ENCODE results near the gene PIK3R6. TPM values are rescaled to one million over a fixed set of nuclear protein-coding genes. Genes with fewer than 3 reads are reported as not detected.

Gene PIK3R6
- total RNA-seq, 4 donors from 2014 or later = 0.55 to 1.4 TPM; not detected in 2

DNA sequence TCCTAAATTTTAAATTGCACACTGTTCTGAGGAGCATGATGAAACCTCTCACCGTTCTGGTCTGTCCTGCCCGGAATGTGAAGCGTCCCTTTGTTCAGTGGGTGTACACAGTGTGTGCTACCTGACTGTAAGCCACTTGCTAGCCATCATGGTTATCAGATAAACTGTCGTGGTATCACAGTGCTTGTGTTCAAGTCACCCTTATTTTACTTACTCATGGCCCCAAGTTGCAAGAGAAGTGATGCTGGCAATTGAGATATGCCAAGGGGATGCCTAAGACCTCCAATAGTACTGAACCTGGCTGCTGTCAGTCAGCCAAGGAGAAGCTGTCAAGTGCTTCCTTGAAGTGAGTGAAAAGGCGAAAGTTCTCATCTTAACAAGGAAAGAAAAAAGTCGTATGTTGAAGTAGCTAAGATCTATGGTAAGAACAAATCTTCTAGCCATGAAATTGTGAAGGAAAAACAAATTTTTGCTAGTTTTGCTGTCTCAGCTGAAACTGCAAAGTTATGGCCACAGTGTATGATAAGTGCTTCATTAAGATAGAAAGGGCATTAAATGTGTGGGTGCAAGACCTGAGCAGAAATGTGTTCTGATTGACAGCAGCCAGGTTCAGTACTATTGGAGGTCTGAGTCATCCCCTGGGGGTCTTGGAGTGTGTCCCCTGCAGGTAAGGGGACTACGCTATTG, 5.8 kb downstream of the PIK3R6 start:
- peaks cover 3% of the 10 kb centered on the region for H3K27me3 ChIP-seq
- no peak overlapping the region for H3K4me3 ChIP-seq
- no peaks in the 10 kb centered on the region for H3K4me1 ChIP-seq
- DNase-seq = no peak
- intact Hi-C loops (cut with DNase I; ENCODE audit: low total_unique reads) (no loop called here), in situ Hi-C loops (cut with MboI; ENCODE audit: low pct_ligation_motif_present in 1 of 4, low pct_unique_long_range_greater_than_20kb in 1 of 4, low sequenced_read_pairs in 3 of 4) (no loop called here)
- no peaks in the 10 kb centered on the region for H3K9me3 ChIP-seq
- H3K27ac ChIP-seq = no peak overlapping the region
- no peak for TF ChIP-seq POLR2A (IDR thresholded peaks at IDR 0.05)
- no peak for TF ChIP-seq POLR2AphosphoS5 (IDR thresholded peaks at IDR 0.05)
- no peak for TF ChIP-seq EP300 (IDR thresholded peaks at IDR 0.05; ENCODE audit: low read depth)
- TF ChIP-seq, protein P1, sequence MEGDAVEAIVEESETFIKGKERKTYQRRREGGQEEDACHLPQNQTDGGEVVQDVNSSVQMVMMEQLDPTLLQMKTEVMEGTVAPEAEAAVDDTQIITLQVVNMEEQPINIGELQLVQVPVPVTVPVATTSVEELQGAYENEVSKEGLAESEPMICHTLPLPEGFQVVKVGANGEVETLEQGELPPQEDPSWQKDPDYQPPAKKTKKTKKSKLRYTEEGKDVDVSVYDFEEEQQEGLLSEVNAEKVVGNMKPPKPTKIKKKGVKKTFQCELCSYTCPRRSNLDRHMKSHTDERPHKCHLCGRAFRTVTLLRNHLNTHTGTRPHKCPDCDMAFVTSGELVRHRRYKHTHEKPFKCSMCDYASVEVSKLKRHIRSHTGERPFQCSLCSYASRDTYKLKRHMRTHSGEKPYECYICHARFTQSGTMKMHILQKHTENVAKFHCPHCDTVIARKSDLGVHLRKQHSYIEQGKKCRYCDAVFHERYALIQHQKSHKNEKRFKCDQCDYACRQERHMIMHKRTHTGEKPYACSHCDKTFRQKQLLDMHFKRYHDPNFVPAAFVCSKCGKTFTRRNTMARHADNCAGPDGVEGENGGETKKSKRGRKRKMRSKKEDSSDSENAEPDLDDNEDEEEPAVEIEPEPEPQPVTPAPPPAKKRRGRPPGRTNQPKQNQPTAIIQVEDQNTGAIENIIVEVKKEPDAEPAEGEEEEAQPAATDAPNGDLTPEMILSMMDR (IDR thresholded peaks at IDR 0.05) = no peak
- H3K36me3 ChIP-seq = no peaks in the 10 kb centered on the region
- 72 to 85% methylated on average over 5 to 7 of the region's 7 CpGs for WGBS, 2 donors (ENCODE audit: low coverage in 1 of 2)

DNA sequence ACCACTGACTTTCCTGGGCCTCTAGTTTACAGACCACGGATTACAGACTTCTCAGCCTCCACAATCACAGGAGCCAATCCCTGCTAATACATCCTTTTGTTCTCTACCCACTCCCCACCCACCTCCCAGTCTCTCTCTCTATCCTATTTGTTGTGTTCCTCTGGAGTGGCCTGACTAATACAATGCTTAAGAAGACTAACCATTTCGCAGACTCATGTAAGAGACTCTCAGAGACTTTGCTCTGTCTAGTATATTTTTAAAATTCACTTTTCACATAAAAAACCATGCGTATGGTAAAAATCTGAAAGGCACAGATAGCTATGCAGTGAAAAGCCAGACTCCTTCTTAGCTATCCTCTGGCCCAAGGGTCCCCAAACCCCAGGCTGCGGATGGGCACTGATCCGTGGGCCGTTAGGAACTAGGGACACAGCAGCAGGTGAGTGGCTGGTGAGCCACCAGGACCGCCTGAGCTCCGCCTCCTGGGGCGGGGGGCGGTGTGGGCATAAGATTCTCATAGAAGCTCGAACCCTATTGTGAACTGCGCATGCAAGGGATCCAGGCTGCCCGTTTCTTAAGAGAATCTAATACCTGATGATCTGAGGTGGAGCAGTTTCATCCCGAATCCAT, 7.6 kb downstream of the PIK3R6 start:
- Histone ChIP-seq H3K27ac (no peak overlapping the region), H3K9me3 (no peaks in the 10 kb centered on the region), H3K4me3 (no peak overlapping the region), H3K36me3 (no peaks in the 10 kb centered on the region), H3K4me1 (no peaks in the 10 kb centered on the region), H3K27me3 (peaks cover 3% of the 10 kb centered on the region)
- intact Hi-C loops (cut with DNase I; ENCODE audit: low total_unique reads) (no loop called here), in situ Hi-C loops (cut with MboI; ENCODE audit: low pct_ligation_motif_present in 1 of 4, low pct_unique_long_range_greater_than_20kb in 1 of 4, low sequenced_read_pairs in 3 of 4) (no loop called here)
- TF ChIP-seq POLR2AphosphoS5 (IDR thresholded peaks at IDR 0.05) = no peak
- TF ChIP-seq, protein P1 (IDR thresholded peaks at IDR 0.05) = no peak
- no peak for TF ChIP-seq POLR2A (IDR thresholded peaks at IDR 0.05)
- 80 to 92% methylated on average over 1 to 14 of the region's 14 CpGs for WGBS, 2 donors (ENCODE audit: low coverage in 1 of 2)
- DNase-seq = no peak

DNA sequence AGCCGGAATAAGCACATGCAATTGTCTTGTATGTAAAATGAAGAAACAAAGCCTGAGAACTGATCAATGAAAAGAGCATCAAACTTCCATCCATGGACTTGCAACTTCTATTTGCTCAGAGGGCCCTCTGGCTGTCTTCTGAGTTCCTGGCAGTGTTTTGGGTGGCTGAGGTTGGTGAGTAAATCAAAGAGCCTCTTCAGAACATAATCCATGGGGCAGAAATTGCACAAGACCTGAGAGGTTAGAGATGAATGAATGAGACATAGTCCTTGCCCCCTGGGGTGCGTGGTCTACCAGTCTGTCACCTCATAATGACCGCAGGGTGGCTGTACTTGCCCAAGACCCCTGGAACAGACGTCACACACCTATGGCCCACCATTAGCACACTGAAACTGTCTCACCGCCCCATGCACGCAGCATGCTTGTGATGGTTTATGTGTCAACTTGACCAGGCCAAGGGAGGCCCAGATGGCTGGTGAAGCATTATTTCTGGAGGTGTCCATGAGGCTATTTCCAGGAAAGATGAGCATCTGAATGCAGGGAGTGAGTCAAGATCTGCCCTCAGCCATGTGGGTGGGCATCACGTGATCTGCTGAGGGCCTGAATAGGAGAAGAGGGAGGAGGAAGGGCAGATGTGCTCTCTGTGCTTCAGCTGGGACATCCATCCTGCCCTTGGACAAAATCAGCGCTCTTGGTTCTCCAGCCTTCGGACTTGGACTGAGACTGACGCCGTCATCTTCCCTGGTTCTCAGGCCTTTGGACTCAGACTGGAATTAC, 8.3 kb downstream of the PIK3R6 start:
- intact Hi-C loops (cut with DNase I; ENCODE audit: low total_unique reads) (no loop called here), in situ Hi-C loops (cut with MboI; ENCODE audit: low pct_ligation_motif_present in 1 of 4, low pct_unique_long_range_greater_than_20kb in 1 of 4, low sequenced_read_pairs in 3 of 4) (no loop called here)
- H3K27ac ChIP-seq = no peak overlapping the region
- TF ChIP-seq POLR2A (IDR thresholded peaks at IDR 0.05) = no peak
- no peak for TF ChIP-seq EP300 (IDR thresholded peaks at IDR 0.05; ENCODE audit: low read depth)
- TF ChIP-seq, protein P1 (IDR thresholded peaks at IDR 0.05) = no peak
- TF ChIP-seq POLR2AphosphoS5 (IDR thresholded peaks at IDR 0.05) = no peak
- no peaks in the 10 kb centered on the region for H3K36me3 ChIP-seq
- peaks cover 3% of the 10 kb centered on the region for H3K27me3 ChIP-seq
- no peak overlapping the region for H3K4me3 ChIP-seq
- 83% methylated on average over 11 of the region's 11 CpGs; no CpG with 5 or more reads in 1 of the 2 donors for WGBS, 2 donors (ENCODE audit: low coverage in 1 of 2)
- H3K4me1 ChIP-seq = no peaks in the 10 kb centered on the region
- no peaks in the 10 kb centered on the region for H3K9me3 ChIP-seq
- no peak for DNase-seq

DNA sequence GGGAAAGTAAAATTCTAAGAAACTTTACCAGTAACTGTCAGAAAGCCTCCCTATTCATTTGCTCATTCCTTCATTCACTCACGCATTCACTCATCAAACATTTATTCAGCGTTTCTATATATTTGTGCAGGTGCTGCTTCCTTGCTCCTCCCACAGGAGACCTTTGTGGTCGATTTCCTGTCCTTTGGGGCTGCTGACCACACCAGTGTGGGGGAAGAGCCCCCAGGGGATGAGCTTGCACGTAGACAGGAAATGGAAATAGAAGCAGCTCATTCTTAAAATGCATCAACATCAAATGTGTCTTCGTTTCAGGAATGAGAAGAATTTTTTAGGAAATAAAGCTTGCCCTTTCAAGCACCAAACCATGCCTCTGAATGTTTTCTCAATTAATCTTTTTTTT, 9.6 kb downstream of the PIK3R6 start:
- no peak overlapping the region for H3K27ac ChIP-seq
- in situ Hi-C loops (cut with MboI; ENCODE audit: low pct_ligation_motif_present in 1 of 4, low pct_unique_long_range_greater_than_20kb in 1 of 4, low sequenced_read_pairs in 3 of 4) = no loop called here
- TF ChIP-seq, protein P1 (IDR thresholded peaks at IDR 0.05) = no peak
- TF ChIP-seq POLR2AphosphoS5 (IDR thresholded peaks at IDR 0.05) = no peak
- TF ChIP-seq EP300 (IDR thresholded peaks at IDR 0.05; ENCODE audit: low read depth) = no peak
- TF ChIP-seq POLR2A (IDR thresholded peaks at IDR 0.05) = no peak
- no peaks in the 10 kb centered on the region for H3K4me1 ChIP-seq
- no peaks in the 10 kb centered on the region for H3K9me3 ChIP-seq
- H3K27me3 ChIP-seq = peaks cover 3% of the 10 kb centered on the region
- DNase-seq = no peak
- H3K4me3 ChIP-seq = no peak overlapping the region
- no peaks in the 10 kb centered on the region for H3K36me3 ChIP-seq
- WGBS, 2 donors (ENCODE audit: low coverage in 1 of 2) = 8 to 25% methylated on average over 3 to 5 of the region's 5 CpGs
- intact Hi-C loops (cut with DNase I; ENCODE audit: low total_unique reads) = no loop called here

Data from transverse colon (tissue), 4 donors.